Activated CD4-positive, alpha-beta T cell treated with anti-CD3 and anti-CD28 coated beads, Interleukin-2, amount 50 U/mL, for 1 hour (primary cell): Measurements from ENCODE around the gene FAM9C.
"Not testable (repeated sequence)": the region's sequence is repeated elsewhere in the genome, so short reads cannot be mapped to it uniquely, and the experiment has no call there.

Source experiments
- DNase-seq: peaks from one replicate; pipeline ENCODE4 v3.0.0-alpha.2; 2020

The FAM9C gene

DNA sequence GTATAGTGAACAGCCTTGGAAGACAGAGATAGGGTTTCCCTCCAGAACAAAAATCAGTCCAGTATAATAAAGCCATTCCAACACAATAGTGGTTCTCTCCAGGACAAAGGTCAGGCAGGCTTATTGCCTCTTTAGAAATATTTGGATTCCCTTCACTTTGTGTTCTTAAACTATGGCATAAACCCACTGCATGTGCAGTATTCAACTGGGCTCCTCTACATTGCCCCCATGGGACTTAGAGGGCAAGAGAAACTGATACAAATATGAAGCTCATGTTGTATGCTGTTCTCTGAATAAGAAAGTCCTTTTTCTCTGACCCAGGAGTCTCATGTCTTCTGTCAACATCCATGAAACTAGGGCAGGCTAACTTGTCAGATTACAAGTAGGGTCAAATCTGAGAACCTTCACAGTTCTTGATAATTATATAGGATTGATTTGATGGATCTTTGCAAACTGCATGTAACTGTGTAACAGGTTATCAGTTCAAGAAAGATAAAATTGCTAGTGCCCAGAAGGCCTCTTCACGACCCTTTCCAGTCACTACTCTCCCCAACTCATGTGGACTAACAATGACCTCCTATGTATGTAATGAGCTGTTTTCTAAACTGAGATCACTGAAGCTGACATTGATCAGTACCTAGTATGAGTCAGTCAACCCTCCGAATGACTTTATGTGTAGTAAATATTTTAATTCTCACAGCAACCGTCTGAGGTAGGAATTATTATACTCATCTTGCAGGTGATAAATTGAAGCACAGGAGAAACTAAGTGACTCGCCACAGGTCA lies 31.9 kb upstream of the FAM9C start:
- DNase-seq, result no peak

DNA sequence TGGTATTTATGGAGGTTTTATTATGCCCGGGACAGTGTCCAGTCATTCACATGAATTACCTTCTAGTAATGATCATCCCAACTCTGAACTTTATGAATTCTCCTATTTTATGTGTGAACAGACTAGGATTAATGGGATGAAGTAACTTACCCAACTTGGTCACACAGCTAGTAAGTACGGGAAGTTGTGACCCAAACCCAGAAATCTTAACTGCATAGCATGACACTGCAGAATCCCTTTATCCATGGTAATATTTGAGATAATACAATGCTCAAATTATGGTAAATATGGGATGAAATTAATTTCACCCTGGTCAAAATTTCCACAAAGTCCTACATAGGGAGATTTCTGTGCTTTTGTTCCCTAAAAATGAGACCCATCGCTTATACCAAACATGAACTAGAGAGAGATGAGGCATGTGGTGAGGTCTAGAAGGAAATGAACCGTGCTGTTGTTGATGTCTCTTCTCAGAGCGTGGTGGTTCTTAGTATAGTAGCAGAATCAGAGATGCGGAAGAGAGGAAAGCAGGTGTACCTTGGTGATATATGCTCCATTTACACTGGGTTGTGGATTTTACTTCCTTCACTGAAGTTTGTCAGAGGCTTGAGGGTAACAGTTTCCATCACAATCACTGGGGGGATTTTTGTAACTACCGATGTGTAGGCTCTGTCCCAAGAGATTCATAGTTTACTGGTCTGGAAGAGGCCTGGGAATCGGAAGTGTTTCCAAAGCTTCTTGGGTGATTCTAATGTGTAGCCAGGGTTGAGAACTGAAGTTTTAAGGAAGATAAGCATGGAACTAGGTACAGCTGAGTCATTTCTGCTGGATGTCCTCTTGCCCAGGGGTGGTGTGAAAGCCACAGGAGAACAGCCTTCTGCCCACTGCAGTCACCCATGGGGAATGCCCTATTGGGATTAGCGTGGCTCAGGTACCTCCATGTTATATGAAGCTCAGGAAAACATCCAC lies 30.2 kb upstream of the FAM9C start:
- DNase-seq, result no peak

DNA sequence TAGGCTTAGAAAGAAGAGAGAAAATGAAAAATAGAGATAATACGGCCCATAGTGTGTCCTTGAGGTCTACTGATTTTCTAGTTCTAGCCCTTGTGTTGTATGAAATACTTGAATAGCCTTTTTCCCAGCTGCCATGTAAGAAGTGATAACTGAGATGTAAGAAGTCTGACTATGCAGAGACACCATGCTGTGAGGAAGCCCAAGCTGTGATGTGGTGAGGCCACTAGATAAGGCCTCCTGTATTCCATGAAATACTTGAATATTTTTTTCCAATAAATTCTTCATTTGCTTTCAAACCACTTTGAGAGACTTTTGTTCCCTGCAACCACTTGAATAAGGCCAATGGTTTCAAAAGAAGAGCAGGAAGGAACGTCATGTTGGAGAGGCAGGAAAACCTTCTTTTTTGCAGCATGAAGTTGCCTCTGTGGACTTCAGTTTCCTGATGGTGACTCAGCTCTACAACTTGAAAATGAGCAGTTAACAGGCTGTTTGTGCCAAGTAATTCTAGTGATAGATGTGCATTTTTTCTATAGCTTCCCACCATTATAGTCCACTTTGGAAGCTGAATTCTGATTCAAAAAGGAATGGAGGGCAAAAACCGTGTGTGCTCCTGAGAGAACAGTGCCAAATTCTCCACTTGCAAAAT lies 25.5 kb upstream of the FAM9C start:
- no peak for DNase-seq

DNA sequence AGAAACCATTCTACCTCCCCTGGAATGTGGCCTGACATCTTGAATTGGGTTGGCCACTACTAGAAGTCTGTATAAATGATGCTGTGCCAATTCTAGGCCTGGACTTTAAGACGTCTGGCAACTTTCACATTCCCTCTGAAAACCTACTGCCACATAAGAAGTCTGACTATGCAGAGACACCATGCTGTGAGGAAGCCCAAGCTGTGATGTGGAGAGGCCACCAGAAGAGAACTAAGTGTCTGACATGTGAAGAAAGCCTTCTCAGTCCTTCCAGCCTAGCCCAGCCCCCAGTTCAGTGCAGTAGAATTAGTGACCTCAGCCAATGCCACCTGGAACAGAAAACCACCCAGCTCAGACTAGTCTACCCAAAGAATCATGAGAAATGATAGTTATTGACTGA lies 24.2 kb upstream of the FAM9C start:
- no peak for DNase-seq

DNA sequence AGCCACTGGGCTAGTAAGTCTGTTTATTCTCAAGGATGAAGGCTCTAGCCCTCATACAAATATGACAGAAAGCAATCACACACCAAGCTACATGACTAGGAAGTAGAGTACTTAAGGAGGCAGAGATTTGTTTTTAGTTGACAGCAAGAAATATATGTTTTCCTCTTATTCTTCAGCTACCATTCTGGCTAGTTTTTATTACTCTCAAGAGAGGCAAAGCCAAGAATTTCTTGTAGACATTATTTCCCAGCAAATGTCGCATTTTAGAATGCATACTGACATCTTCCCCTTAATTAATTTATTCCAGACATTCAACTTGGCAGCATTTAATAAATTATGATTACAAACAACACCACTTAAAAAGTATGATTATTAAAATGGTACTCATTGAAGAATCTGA lies 23.4 kb upstream of the FAM9C start:
- no peak for DNase-seq

DNA sequence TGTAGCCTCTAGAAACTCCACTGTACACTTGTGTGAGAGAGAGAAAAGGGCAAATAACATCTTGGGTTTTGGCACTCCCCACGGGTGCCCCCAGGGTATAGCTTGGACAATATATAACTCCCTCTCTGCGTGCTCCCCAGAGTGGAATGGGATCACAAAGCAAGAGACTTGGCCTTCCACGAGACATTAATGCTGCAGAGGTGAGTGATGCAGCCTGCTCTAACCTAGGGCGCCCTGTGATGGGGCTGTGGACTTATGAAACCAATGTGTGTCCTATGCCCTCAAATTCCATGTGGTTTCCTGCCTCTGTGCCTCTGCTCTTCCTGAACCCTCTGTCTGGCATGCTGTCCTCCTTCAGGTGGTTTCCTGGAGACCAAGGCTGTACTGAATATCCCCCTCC lies 22.0 kb upstream of the FAM9C start:
- no peak for DNase-seq

DNA sequence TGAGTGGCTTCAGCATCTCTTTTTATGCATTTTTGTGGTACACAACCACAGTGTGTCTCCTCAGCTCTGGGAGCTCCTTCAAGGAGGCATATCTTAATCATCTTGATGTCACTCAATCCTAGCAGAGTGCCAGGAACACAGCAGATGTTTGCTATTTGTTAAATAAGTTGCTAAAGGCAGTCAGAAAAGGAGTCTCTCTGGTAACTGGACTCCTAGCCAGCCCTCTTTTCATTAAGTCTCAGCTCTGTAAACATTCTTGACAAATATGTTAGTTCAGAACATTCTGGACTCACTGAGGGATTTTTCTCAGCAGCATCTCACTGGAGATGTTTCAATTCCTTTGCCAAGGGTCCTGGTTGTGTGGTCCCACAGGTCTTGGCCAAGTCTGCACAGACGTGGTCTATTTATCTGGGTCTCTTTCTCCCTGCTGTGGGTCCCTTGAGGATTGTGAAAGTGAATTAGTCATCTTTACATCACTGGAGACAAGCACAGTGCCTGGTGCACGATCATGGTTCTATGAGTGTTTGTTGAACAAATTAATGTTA lies 20.3 kb upstream of the FAM9C start:
- no peak for DNase-seq

DNA sequence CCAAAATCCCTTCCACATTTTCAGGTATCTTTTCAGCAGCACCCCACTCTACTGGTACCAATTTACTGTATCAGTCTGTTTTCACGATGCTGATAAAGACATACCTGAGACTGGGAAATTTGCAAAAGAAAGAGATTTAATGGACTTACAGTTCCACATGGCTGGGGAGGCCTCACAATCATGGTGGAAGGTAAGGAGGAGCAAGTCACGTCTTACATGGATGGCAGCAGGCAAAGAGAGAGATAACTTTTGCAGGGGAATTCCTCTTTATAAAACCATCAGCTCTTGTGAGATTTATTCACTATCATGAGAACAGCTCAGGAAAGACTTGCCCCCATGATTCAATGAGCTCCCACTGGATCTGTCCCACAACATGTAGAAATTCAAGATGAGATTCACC lies 18.7 kb upstream of the FAM9C start:
- not testable (repeated sequence) for DNase-seq

DNA sequence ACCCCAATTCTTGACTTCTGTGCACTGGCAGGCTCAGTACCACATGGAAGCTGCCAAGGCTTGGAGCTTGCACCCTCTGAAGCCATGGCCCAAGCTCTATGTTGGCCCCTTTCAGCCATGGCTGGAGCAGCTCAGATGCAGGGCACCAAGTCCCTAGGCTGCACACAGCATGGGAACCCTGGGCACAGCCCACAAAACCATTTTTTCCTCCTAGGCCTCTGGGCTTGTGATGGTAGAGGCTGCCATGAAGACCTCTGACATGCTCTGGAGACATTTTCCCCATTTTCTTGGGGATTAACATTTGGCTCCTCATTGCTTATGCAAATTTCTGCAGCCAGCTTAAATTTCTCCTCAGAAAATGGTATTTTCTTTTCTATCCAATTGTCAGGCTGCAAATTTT lies 17.9 kb upstream of the FAM9C start:
- DNase-seq, result not testable (repeated sequence)

DNA sequence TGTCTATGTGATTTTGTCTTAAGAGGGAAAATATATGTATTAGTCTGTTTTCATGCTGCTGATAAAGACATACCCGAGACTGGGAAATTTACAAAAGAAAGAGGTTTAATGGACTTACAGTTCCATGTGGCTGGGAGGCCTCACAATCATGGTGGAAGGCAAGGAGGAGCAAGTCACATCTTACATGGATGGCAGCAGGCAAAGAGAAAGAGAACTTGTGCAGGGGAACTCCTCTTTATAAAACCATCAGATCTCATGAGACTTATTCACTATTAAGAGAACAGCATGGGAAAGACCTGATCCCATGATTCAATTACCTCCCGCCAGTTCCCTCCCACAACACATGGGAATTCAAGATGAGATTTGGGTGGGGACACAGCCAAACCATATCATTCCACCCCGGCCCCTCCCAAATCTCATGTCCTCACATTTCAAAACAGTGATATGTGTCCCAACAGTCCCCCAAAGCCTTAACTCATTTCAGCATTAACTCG lies 16.8 kb upstream of the FAM9C start:
- not testable (repeated sequence) for DNase-seq

DNA sequence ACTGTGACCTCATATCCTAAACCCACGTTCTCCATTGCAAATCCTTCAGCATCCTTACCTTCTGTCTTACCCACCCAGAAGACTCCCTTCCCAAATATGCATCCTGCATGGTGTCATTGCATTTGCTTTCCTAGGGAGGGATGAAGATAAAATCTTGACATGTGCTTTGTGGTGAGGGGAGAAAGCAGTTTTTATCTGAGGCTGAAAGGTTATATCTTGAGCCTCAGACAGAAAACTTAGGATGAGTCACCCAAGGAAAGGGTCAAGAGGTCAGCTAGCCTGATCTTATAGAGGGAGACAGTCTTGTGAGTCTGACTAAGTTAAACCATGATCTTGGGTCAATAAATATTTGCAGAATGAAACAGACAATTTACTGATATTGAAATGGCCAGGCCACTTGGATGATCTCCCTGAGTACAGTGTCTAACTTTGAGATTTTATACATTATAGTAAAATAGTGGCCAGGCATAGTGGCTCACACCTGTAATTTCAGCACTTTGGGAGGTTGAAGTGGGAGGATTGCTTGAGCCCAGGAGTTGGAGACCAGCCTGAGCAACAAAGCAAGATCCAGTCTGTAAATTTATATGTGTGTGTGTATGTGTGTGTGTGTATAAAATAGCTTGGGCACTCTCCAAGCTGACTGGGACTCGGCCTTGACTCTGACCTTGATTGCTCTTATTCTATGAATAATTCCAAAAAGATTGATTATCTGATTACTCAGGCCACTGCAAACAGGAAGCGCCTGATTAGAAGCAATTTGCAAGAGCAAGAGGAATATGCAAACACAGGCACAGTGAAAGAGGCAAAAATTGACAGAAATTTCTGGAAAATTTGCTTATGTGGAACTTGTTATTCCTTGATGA lies 15.4 kb upstream of the FAM9C start:
- DNase-seq, result no peak

DNA sequence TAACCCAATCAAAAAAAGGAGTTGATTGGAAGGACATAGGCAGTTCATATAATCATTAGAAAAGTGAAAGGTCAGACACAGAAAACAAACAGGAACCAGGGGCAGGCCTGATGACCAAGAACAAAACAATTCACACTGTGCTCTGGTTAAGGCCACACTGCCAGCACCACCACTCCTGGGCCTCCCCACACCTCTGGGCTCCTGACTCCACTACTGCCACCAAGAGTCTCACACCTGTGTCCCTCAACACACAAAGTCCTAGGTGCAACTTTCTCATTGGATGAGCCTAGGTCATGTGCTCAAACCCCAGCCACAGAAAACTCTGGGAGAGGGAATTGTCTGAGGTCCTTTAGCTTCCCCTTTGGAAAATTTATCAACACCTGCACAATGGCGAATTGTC lies 11.1 kb upstream of the FAM9C start:
- no peak for DNase-seq

DNA sequence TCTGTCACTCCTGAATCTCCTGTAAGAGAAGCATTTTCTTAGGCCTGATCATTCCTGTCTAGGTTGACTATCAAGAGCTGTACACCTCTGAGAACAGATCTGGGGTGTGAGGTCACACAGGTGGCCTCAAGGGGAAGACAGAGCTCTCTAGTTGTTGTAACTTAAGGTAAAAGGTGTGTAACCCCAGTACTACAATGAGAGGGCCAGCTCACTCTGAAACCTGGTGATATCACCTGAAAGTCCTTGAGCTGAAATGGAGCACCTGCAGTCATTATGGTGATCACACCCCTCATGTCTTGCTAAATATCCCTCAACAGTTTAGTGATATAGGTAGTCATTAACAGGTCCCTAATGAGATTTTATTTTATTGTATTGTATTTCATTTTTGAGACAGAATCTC lies 8.8 kb upstream of the FAM9C start:
- no peak for DNase-seq

DNA sequence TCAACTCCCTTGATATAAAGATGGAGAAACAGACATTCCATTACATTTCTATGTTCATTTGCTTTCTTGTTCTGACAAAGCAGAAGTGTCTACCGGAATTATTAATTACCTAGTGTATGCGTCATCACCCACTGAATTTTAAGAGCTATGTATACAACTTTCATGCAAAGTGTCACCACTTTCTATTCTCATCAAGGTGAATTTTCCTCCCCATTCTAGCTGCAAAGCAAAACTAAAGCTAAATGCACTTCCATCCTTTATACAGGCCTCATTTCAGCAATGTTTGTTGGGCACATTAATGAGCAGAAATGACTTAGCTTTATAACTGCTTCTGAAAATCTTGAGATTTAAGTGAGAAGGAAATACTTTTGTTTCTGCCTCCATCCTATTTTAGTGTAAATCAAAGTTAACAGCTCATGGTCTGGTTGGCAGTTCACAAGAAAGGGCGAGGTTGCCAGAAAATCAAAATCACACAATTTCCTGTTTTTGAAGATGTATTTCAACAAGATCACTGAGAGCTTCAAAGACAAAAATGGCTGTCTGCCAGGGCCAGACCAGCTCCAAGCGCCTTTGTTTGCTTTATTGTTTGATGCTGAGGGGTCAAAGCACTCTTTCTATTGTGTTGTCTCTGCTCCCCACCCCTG lies 7.2 kb upstream of the FAM9C start:
- peak; percentile 38 for DNase-seq

DNA sequence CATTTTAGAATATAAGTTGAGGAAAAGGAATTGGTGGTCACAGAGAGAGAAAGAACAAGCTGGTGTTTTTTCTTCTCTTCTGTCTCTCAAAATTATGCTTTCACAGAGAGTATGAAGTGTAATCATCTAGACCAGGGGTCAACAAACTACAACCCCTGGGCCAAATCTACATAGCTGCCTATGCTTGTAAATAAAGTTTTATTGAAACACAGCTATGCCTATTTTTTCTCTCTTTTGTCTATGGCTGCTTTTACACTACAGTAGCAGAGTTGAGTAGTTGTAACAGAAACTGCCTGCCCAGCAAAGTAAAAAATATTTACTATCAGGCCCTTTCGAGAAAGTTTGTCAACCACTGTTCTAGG lies 6.7 kb upstream of the FAM9C start:
- no peak for DNase-seq

DNA sequence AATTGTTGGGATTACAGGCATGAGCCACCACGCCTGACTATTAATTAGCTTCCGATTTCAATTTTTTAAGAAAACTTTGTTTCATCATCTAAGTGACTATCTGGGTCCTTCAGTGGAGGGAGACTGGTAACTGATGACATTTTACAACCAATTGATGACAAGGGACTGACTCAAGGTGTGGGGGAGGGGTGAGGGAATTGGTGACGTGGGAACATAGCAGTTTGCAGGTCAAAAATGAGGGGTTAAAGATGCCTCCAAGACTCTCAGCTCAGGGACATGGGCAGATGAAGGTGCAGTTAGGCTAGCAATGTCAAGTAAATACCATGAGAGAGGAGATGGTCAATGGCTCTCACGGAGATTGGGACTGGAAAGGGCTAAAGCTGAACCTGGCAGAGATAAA lies 5.7 kb upstream of the FAM9C start:
- no peak for DNase-seq

DNA sequence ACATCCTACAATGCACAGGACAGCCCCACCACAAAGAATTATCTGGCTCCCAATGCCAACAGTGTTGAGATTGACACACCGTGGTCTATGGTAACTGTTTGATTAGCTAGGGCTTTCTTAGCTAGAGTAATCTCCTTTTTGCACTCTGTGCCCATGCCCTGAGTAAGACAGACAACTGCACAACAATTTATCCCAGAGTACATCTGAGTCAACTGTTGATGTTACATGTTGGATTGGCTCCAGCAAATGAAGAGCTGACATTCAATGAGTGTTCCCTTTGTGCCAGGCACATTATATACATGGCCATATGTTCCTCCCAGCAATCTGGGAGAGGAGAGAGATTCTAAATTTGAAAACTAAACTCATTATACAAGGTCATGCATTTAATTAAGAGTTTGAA lies 3.9 kb upstream of the FAM9C start:
- no peak for DNase-seq

DNA sequence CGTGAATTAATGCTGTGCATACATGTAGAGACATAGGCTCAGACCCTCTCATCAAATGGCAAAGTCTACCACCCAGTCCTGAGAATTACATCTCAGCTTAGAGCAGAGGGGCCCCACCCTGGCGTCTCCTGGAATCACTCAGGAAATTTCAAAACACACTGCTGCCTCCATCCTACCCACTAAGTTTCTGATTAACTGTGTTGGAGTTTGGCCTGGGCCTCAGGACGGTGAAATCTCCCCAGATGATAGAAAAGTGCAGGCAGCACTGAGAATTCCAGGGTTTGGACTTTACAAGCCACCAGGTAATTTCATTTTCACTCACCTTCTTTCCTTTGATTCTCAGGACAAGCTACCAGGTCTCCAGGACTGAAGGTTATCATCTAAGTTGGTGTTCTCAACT lies 3.3 kb upstream of the FAM9C start:
- DNase-seq, result no peak

DNA sequence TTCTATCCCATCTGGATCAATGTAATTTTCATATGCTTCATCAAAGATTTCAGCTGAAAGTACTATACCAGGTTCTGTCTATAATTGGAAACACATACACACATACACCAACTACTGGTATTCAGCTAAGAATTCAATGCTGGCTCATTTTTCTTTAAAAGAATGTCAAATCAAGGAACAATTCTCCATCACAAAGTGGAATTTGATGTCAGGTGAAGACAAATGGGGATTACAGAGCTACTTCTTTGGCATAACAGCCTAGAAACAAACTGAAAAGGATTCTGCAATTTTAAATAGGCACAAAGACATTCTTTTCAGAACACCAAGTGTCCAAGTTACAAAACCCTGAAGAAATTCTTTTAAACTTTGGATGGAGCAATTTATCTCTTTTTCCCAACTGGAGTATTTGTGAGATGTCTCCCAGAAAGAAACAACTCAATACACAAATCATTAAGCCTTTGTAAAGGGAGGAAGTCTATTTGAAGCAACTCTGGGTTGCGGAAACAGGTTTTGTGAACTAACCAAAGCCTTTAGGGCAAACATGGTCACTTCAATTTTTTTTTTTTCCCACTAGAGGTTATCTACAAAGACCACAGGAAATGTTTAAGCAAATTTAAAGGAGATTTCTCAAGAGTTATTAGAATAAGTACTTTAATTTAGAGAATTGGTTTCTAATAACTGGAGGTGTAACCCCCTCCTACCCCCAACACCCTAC lies 1.9 kb upstream of the FAM9C start:
- DNase-seq, result no peak

DNA sequence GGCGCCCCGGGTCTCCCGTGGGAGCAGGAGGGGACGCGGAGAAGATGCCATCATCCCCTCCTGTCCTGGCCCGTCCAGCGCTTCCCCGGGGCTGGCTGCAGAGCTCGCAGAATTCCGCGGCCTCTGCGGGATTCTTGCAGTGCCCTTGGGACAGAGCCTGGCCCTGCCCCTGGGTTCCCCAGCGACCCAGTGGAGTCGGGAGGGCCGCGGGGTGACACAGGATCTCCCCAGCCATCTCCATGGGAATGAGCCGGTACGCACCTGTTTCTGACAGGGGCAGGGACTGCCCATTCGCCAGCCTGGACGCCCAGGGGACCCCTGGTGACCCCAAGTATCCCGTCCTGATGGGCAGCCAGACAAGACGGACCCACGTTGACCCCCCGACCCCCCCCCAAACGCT lies 482 bp downstream of the FAM9C start:
- no peak for DNase-seq

DNA sequence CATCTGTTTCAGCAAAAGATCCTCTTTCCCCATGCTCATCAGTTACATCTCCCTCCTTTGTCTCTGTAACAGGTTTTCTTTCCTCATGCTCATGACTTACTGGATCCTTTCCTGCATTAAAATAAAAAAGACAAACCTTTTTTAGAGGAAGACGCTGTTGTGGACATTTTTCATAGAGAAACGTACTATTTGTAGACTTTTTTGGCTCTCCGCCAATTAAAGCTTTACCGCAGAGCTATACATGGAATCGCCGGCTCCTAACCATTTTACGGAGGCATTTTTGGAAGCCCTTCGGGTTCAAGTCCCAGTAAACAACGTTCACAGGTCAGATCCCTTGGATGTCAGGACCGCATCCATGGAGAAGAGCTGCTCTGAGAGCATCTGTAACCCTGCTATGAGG lies 1.3 kb downstream of the FAM9C start:
- DNase-seq, result no peak
